ENCODE results near the gene MYADML2. TPM values are rescaled to one million over a fixed set of nuclear protein-coding genes. Genes with fewer than 3 reads are reported as not detected.

The MYADML2 gene
- total RNA-seq, 2 experiments from 2014 or later = 0.19 TPM; not detected in 1

DNA sequence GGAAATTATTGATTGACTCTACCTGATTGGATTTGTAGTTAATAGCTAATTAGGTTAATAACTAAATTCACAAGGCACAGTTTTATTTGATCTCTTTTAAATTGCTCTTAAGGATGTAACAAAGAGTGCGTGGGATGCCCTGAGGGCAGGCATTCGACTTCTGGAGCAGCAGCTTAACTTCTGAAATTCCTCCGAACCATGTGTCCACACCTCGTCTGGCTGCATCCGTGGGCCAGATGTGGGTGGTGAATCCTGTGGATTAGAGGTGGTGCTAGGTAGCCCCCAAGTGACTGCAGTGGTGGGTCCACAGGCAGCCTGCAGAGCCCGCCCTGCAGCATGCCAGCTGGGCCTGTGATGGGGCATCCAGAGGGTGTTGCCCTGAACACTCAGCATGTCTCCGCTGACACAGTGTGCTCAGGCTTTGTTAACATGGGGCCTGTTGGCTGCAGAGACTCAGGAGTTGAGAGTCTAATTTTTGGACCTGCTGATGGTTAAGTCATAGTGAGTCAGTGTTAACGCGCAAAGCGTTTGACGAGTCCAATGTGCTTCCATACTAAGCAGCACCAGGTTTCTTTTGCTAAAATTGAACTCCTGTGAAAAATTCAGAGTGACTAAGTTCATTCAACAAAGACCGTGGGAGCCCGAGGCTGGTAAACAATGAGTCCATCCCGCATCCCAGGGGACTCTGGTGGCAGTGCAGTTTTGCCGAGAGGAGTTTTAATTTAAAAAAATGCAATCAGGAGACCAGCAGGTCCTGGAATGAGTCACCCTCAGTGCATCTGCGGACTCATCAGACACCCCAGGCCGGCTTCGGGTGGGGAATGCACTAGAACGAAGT, 48.8 kb downstream of the MYADML2 start:
- TF ChIP-seq, protein P1, sequence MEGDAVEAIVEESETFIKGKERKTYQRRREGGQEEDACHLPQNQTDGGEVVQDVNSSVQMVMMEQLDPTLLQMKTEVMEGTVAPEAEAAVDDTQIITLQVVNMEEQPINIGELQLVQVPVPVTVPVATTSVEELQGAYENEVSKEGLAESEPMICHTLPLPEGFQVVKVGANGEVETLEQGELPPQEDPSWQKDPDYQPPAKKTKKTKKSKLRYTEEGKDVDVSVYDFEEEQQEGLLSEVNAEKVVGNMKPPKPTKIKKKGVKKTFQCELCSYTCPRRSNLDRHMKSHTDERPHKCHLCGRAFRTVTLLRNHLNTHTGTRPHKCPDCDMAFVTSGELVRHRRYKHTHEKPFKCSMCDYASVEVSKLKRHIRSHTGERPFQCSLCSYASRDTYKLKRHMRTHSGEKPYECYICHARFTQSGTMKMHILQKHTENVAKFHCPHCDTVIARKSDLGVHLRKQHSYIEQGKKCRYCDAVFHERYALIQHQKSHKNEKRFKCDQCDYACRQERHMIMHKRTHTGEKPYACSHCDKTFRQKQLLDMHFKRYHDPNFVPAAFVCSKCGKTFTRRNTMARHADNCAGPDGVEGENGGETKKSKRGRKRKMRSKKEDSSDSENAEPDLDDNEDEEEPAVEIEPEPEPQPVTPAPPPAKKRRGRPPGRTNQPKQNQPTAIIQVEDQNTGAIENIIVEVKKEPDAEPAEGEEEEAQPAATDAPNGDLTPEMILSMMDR (conservative IDR thresholded peaks at IDR 0.05; ENCODE audit: low read length) = no peak
- no peak for TF ChIP-seq EZH2phosphoT487 (IDR thresholded peaks at IDR 0.05; ENCODE audit: borderline replicate concordance, low read depth, low read length)
- ChIA-PET POLR2A (interaction anchor here (0.7 kb wide), 1 partner anchor 18 kb away, joined by 5 read pairs; no protein-coding TSS in a partner anchor), CTCF (ENCODE audit: unreplicated experiment) (no interaction called here)
- H3K36me3 ChIP-seq (ENCODE audit: insufficient read depth, low read length) = peaks cover 61% of the 10 kb centered on the region
- no peaks in the 10 kb centered on the region for H3K9me3 ChIP-seq (ENCODE audit: low read length)
- intact Hi-C loops (cut with micrococcal nuclease; ENCODE audit: unreplicated experiment) = no loop called here
- H3K9me2 ChIP-seq (ENCODE audit: insufficient read depth, low read length) = no peaks in the 10 kb centered on the region
- H4K20me1 ChIP-seq (ENCODE audit: insufficient read depth, low read length) = no peaks in the 10 kb centered on the region
- peaks cover 16% of the 10 kb centered on the region for H3K4me1 ChIP-seq (ENCODE audit: insufficient read depth, low read length, poor library complexity, severe bottlenecking)
- no peak overlapping the region for H2AFZ ChIP-seq (ENCODE audit: low read length)
- H3K27ac ChIP-seq (ENCODE audit: low read depth, low read length, poor library complexity, severe bottlenecking) = no peak overlapping the region
- no TSS peak for BruUV-seq (replicated peaks)
- no peak overlapping the region for H3K4me3 ChIP-seq (ENCODE audit: low read depth, low read length, poor library complexity, severe bottlenecking)
- no peak overlapping the region for H3K4me2 ChIP-seq (ENCODE audit: low read length)
- peaks cover 15% of the 10 kb centered on the region; the same call in 1 of the 2 replicates for H3K79me2 ChIP-seq (ENCODE audit: insufficient read depth, low read depth, low read length)
- no peak for DNase-seq (ENCODE audit: low spot score)

DNA sequence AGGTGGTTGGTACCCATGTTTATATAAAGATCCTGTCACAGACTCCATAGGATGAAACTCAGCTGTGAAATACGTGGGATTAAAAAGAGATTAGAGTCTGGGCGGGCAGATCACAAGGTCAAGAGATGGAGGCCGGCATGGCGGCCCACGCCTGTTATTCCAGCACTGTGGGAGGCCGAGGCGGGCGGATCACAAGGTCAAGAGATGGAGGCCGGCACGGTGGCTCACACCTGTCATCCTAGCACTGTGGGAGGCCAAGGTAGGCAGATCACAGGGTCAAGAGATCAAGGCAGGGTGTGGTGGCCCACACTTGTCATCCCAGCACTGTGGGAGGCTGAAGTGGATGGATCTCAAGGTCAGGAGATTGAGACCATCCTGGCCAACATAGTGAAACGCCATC, 51.6 kb downstream of the MYADML2 start:
- H2AFZ ChIP-seq (ENCODE audit: low read length) = no peak overlapping the region
- no peaks in the 10 kb centered on the region for H3K9me2 ChIP-seq (ENCODE audit: insufficient read depth, low read length)
- no peak for TF ChIP-seq EZH2phosphoT487 (IDR thresholded peaks at IDR 0.05; ENCODE audit: borderline replicate concordance, low read depth, low read length)
- TF ChIP-seq, protein P1 (conservative IDR thresholded peaks at IDR 0.05; ENCODE audit: low read length) = no peak
- H4K20me1 ChIP-seq (ENCODE audit: insufficient read depth, low read length) = peaks cover 2% of the 10 kb centered on the region; the same call in 1 of the 2 replicates
- H3K4me3 ChIP-seq (ENCODE audit: low read depth, low read length, poor library complexity, severe bottlenecking) = no peak overlapping the region
- H3K79me2 ChIP-seq (ENCODE audit: insufficient read depth, low read depth, low read length) = peaks cover 35% of the 10 kb centered on the region
- POLR2A ChIA-PET = no interaction called here
- no peak overlapping the region for H3K27ac ChIP-seq (ENCODE audit: low read depth, low read length, poor library complexity, severe bottlenecking)
- BruUV-seq (replicated peaks) = no TSS peak
- CTCF ChIA-PET (ENCODE audit: unreplicated experiment) = no interaction called here
- DNase-seq (ENCODE audit: low spot score) = no peak
- H3K4me1 ChIP-seq (ENCODE audit: insufficient read depth, low read length, poor library complexity, severe bottlenecking) = peaks cover 23% of the 10 kb centered on the region
- no peak overlapping the region for H3K4me2 ChIP-seq (ENCODE audit: low read length)
- no peaks in the 10 kb centered on the region for H3K9me3 ChIP-seq (ENCODE audit: low read length)
- H3K36me3 ChIP-seq (ENCODE audit: insufficient read depth, low read length) = peaks cover 61% of the 10 kb centered on the region
- intact Hi-C loops (cut with micrococcal nuclease; ENCODE audit: unreplicated experiment) = no loop called here

DNA sequence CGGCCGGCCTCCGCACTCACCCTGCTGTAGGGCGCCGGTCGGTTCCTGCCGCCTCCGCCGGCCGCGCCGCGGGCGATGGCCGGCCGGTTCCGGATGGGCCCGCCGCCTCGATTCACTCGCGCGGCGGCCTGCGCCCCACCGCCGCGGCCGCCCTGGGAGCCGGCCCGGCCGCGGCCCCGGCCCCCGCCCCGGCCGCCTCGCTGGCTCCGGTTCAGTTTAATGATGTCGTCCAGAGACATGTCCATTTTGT, 55.8 kb downstream of the MYADML2 start:
- Histone ChIP-seq H3K27ac (ENCODE audit: low read depth, low read length, poor library complexity, severe bottlenecking) (peak overlapping the region; percentile 91), H4K20me1 (ENCODE audit: insufficient read depth, low read length) (peaks cover 22% of the 10 kb centered on the region), H3K4me2 (ENCODE audit: low read length) (peak overlapping the region; percentile 92), H3K36me3 (ENCODE audit: insufficient read depth, low read length) (peaks cover 64% of the 10 kb centered on the region), H3K4me1 (ENCODE audit: insufficient read depth, low read length, poor library complexity, severe bottlenecking) (peaks cover 35% of the 10 kb centered on the region), H3K79me2 (ENCODE audit: insufficient read depth, low read depth, low read length) (peaks cover 70% of the 10 kb centered on the region), H3K4me3 (ENCODE audit: low read depth, low read length, poor library complexity, severe bottlenecking) (peak overlapping the region; percentile 77), H3K9me2 (ENCODE audit: insufficient read depth, low read length) (no peaks in the 10 kb centered on the region), H2AFZ (ENCODE audit: low read length) (no peak overlapping the region), H3K9me3 (ENCODE audit: low read length) (no peaks in the 10 kb centered on the region)
- POLR2A ChIA-PET = interaction anchor here (1.8 kb wide), 1 partner anchor 17 kb away, joined by 4 read pairs; no protein-coding TSS in a partner anchor
- BruUV-seq (replicated peaks) = no TSS peak
- no peak for DNase-seq (ENCODE audit: low spot score)
- CTCF ChIA-PET (ENCODE audit: unreplicated experiment) = no interaction called here
- TF ChIP-seq, protein P1 (conservative IDR thresholded peaks at IDR 0.05; ENCODE audit: low read length) = no peak
- intact Hi-C loops (cut with micrococcal nuclease; ENCODE audit: unreplicated experiment) = loop anchor here (1.0 to 5.0 kb wide), 6 partner anchors 17 to 131 kb away; partner anchors contain the start of genes ARHGDIA, CENPX, MCRIP1 and PCYT2
